HG03442 (cell line): ENCODE measurements around the gene SMAD3.

ENCODE experiments used
- ATAC-seq: cut with Tn5 transposase; IDR thresholded peaks from one replicate; pipeline ENCODE4 v1.9.1; 2021; ENCODE audit warnings: mild to moderate bottlenecking, moderate library complexity; ENCODE audit not compliant: unreplicated experiment

Gene SMAD3

GRCh38 chr15:67224889-67225288 is 159.5 kb downstream of the SMAD3 start:
- no peak for ATAC-seq

DNA sequence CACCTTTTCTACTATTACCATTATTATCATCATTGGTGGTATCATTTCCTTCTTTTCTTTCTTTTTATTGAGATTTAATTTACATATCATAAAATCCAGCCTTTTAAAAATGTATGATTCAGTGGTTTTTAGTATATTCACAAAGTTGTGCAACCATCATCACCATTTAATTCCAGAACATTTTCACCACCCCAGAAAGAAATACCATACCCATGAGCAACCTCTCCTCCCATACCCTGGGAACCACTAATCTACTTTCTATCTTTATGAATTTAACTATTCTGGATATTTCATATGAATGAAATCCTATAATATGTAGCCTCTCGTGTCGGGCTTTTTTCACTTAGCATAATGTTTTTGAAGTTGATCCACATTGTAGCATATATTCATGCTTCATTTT is 159.9 kb downstream of the SMAD3 start:
- ATAC-seq: no peak

- ATAC-seq: no peak
Observed at GRCh38 chr15:67227431-67227830, 162.0 kb downstream of the SMAD3 start.

DNA sequence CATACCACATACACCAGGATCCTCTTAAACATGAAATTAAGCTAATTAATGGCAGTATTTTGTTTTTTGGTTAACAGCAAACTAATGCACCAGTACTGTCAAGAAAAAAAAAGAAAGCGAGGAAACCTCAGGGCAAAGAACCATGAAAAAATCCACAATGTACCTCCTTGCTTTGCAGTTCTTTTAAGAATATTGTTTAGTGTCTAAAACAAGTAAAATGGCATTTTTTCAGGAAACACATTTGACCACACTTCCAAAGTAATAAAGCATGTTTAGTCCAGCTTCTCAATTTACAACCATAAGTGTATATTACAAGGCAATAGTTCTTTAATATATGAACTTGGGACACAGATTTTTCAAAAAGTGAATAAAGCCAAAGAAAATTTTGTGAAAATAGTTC is 162.4 kb downstream of the SMAD3 start:
- no peak for ATAC-seq

DNA sequence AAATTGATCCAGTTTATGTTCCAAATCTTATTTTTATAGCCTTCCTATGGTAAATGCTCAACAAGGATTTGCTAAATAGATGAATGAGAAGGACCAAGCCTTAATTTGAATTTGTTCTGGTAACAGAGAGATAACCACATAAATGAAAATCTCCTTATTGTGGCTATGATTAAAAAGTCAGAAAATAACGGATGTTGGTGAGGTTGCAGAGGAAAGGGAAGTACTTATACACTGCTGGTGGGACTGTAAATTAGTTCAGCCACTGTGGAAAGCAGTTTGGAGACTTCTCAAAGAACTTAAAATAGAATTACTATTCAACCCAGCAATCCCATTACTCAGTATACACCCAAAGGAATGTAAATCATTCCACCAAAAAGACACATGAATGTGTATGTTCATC is 162.9 kb downstream of the SMAD3 start:
- no peak for ATAC-seq

GRCh38 chr15:67230504-67230903 is 165.1 kb downstream of the SMAD3 start:
- no peak for ATAC-seq

DNA sequence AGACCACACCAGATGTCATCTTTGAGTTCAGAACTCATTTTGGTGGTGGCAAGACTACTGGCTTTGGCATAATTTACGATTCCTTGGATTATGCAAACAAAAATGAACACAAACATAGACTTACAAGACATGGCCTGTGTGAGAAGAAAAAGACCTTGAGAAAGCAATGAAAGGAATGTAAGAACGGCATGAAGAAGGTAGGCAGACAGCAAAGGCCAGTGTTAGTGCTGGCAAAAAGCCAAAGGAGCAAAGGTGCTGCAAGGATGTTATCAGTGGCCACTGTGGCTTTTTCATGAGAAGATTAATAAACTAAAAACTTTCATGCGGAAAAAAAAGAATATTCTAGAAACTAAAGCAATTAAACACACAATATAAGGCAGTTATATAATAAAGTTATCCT is 167.2 kb downstream of the SMAD3 start:
- ATAC-seq: no peak

DNA sequence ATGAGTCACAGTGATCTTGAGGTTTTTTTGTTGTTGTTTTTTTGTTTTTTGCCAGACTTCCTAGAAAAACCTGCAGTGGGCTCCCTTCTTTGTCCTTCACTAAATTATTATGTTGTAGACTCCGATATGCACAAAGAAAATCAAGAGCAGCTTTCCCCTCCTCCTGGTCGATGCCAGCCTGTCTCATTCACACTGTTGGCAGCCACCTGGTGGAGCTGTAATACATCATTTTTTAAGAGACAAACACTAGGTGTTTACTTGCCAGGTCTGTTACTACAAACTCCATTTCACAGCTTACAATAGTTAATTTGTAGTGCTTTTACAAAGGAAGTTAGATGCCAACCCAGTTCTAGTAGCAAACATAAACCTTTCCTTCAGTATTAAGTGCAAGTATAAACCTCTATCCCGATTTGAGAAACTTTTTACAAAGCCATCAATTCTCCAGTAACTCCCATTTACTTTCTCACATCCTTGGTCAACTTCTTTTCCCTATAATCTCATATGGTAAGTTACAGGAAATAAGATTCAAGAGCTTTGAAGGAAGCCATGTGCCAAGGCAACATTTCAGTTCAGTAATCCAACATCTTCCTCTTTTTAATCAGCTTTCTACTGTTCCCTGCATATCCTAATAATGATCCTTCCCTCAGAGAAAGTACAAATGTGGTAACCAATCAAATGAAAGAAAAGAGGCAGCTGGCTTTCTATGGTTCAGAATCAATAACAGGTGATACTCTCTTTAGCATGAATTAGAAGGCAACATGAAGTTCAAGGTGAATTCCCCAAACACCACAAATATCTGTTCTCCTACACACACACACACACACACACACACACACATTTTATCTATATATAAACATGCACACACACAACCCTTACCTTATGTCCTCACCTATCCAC is 175.1 kb downstream of the SMAD3 start:
- ATAC-seq: no peak

DNA sequence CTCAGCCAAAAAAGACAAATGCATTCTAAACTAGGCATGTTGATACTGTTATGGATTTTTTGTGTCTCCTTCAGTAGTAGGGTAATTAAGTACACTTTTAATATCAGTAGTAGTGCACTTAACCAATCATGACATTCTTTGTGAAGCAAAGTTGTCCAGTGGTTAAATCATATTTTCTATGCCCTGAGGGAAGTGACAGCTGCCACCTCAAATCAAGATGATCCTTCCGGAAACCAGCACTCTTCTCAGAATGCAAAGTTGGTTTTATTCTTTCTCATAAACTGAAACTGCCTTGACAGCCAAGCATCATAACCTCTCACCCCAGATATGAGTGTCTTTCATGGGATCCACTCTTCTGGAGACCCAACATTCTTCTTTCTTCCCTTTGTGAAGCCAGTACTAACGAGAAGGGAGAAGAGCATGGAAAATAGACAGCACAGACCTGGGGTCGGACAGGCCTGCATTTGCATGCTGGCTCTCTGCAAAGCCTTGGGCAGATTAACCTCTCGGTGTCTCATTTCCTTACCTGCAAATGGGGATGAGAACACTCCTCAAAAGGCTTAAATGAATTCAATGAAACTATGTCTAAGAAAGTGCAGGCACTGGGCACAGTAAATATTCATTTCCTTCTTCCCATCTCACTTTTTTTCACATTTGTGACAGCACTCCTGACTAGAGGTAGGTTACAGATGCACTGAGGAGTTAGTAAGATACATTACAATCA is 175.9 kb downstream of the SMAD3 start:
- ATAC-seq: peak; percentile 68

GRCh38 chr15:67242708-67243111 is 177.3 kb downstream of the SMAD3 start:
- no peak for ATAC-seq
